ENCODE results near the gene RNU6-9.

RNU6-9 gene

GRCh38 chr19:936175-936546 lies 42.9 kb downstream of the RNU6-9 start:
- no peak for DNase-seq (ENCODE audit: low spot score)

- DNase-seq (ENCODE audit: low spot score): no peak
Observed at GRCh38 chr19:937259-937694, 44.0 kb downstream of the RNU6-9 start.

- no peak for DNase-seq (ENCODE audit: low spot score)
Observed at GRCh38 chr19:938233-938923, 45.1 kb downstream of the RNU6-9 start.

GRCh38 chr19:939439-939838 lies 46.2 kb downstream of the RNU6-9 start:
- DNase-seq (ENCODE audit: low spot score): no peak

GRCh38 chr19:939922-940321 lies 46.6 kb downstream of the RNU6-9 start:
- no peak for DNase-seq (ENCODE audit: low spot score)

GRCh38 chr19:940591-941291 lies 47.5 kb downstream of the RNU6-9 start:
- no peak for DNase-seq (ENCODE audit: low spot score)

- DNase-seq (ENCODE audit: low spot score): no peak
Observed at GRCh38 chr19:941292-942132, 48.2 kb downstream of the RNU6-9 start.

- DNase-seq (ENCODE audit: low spot score): no peak
Observed at GRCh38 chr19:942133-942645, 48.9 kb downstream of the RNU6-9 start.
